Heart left ventricle (tissue), 16 donors: Measurements from ENCODE around the gene CSRP2. TPM values are rescaled to one million over a fixed set of nuclear protein-coding genes. Genes with fewer than 3 reads are reported as not detected.

Experiments
- ATAC-seq, 4 donors: fragments of 200-7000 bp; cut with Tn5 transposase; one replicate each; pipeline ENCODE4 v1.9.1; 2020 to 2022; ENCODE audit warnings: moderate library complexity in 4 of 4, mild to moderate bottlenecking in 3 of 4, moderate number of reproducible peaks in 1 of 4
- DNase-seq, 5 donors: peaks; one replicate each; pipeline ENCODE4 v3.0.0-alpha.2; 2020
- H3K27ac ChIP-seq, 12 donors: fragments of 200-600 bp; sonication (generic) in 4 of 12; one replicate each; pipeline versions ENCODE4 v1.5.0 to v1.8.0; 2016 to 2022; ENCODE audit warnings: mild to moderate bottlenecking in 2 of 12
- H3K27me3 ChIP-seq, 9 donors: fragments of 200-600 bp; sonication (generic) in 2 of 9; one replicate each; pipeline versions ENCODE4 v1.5.1 to v1.8.0; 2016 to 2022; ENCODE audit warnings: mild to moderate bottlenecking in 3 of 9
- H3K36me3 ChIP-seq, 9 donors: fragments of 200-600 bp; sonication (generic) in 2 of 9; one replicate each; pipeline versions ENCODE4 v1.5.0 to v1.8.0; 2018 to 2022; ENCODE audit warnings: mild to moderate bottlenecking in 2 of 9
- H3K4me1 ChIP-seq, 12 donors: fragments of 200-600 bp; sonication (generic) in 4 of 12; one replicate each; pipeline versions ENCODE4 v1.5.0 to v1.8.0; 2016 to 2022; ENCODE audit warnings: mild to moderate bottlenecking in 3 of 12
- H3K4me3 ChIP-seq, 12 donors: fragments of 200-600 bp; sonication (generic) in 4 of 12; one replicate each; pipeline versions ENCODE4 v1.5.0 to v1.8.0; 2017 to 2022; ENCODE audit warnings: mild to moderate bottlenecking in 9 of 12, moderate library complexity in 4 of 12
- H3K9me3 ChIP-seq, 12 donors: fragments of 200-600 bp; sonication (generic) in 4 of 12; one replicate each; pipeline versions ENCODE4 v1.5.0 to v1.8.0; 2016 to 2022; ENCODE audit warnings: mild to moderate bottlenecking in 1 of 12
- CTCF ChIP-seq, 12 donors: fragments of 200-600 bp; sonication (generic) in 4 of 12; IDR thresholded peaks; one replicate each; pipeline versions ENCODE4 v1.5.0 to v1.8.0; 2018 to 2022; ENCODE audit warnings: antibody characterized with exemption in 12 of 12, mild to moderate bottlenecking in 5 of 12
- POLR2A ChIP-seq, 2 donors: fragments of 450-650 bp; IDR thresholded peaks; one replicate each; pipeline ENCODE4 v1.6.1; 2017; ENCODE audit warnings: antibody characterized with exemption in 2 of 2, mild to moderate bottlenecking in 2 of 2, moderate library complexity in 2 of 2
- WGBS, 4 donors: extraction: QIAGEN DNeasy Blood & Tissue Kit in 2 of 4; methylation state at CpG; one replicate each; pipeline versions ENCODE4 v1.1.5 to v1.1.7; 2013 to 2018; 5-methylcytosine and 5-hydroxymethylcytosine counted together
- intact Hi-C, 10 donors: fragments of 100-400 bp; cut with DNase I; formaldehyde crosslinking; loops; one replicate each; pipeline versions ENCODE4 v1.11.1 to v1.14.2; 2022
- polyA plus RNA-seq, 2 donors: library from polyadenylated mRNA; stranded (reverse); fragments of 200-250 nt; gene quantifications; one replicate each; pipeline ENCODE4 v1.2.3, GENCODE V29; 2013
- total RNA-seq, 9 donors: library from RNA; depleted of rRNA in 2 of 9; stranded (reverse); fragments of >200 nt in 2 of 9; fragmentation: NEBNext Ultra II Directional in 3 of 9; extraction: Animal tissue kit (Norgen Biotek cat#: 25700) in 3 of 9; gene quantifications; one replicate each; pipeline versions ENCODE4 v1.1.0 to v1.2.4, GENCODE V29; 2016 to 2023
- donor health status: ischemic (EF 13 %, LVEDD 7.1; RV severe dilation, severe dysfunction).
- donor health status: healthy with polysubstance abuse.
- donor health status: DM: no; HTN: yes; CAD: no.
- donor health status: DM: no; HTN: no; CAD: no.
- donor health status: ischemic (EF 25% LVEDD 6.9; RV normal size, moderate dysfunction).
- donor health status: ischemic (EF 25% LVEDD 5.7; RV mildly dilated, moderate dysfunction).
- donor health status: healthy.
- donor health status: DM: yes; HTN: yes; CAD: no.
- donor health status: ischemic (EF 35%, LVEDD 5.7; RV mildly dilated, moderate dysfunction).
- donor health status: nonischemic (EF 11% LVEDD 7.7; RV severe dilation, severe dysfunction).
- donor health status: DM: yes; HTN: yes; CAD: no.
- donor health status: PGD.
- donor health status: ischemic (EF 29% LVEDD 5.4; RV normal size, mild dysfunction).
- donor health status: nonischemic (EF 23%, LVEDD 6.1; RV moderate dilation, normal function).

CSRP2 gene
- total and polyA plus RNA-seq, 11 donors, result 16.2 to 41.6 (median 30.1) TPM

GRCh38 chr12:76847260-76847659, 31.6 kb downstream of the CSRP2 start:
- H3K36me3 ChIP-seq, result peaks cover 0 to 99% (median 92%) of the 10 kb centered on the region in 9 donors
- no peak for ATAC-seq

GRCh38 chr12:76836633-76837032, 42.2 kb downstream of the CSRP2 start:
- peaks cover 0 to 42% (median 23%) of the 10 kb centered on the region in 9 donors for H3K36me3 ChIP-seq
- no peak overlapping the region for H3K4me3 ChIP-seq
- ATAC-seq, result no peak
- H3K27ac ChIP-seq, result no peak overlapping the region
- no peak for DNase-seq
- H3K4me1 ChIP-seq, result no peaks in the 10 kb centered on the region
- H3K27me3 ChIP-seq, result no peaks in the 10 kb centered on the region
- peaks cover 0 to 12% (median 9%) of the 10 kb centered on the region in 12 donors for H3K9me3 ChIP-seq
- TF ChIP-seq CTCF (IDR thresholded peaks at IDR 0.05) (no peak), POLR2A (IDR thresholded peaks at IDR 0.05) (no peak)
- WGBS, 4 donors, result 62 to 82% (median 65%) methylated on average over 3 of the region's 3 CpGs
- intact Hi-C loops, result no loop called here

More at GRCh38 chr12:76847260-76847659, 31.6 kb downstream of the CSRP2 start:
- DNase-seq, result no peak
- no peaks in the 10 kb centered on the region for H3K27me3 ChIP-seq
- H3K4me3 ChIP-seq, result no peak overlapping the region
- no peak overlapping the region for H3K27ac ChIP-seq
- no peak for TF ChIP-seq CTCF (IDR thresholded peaks at IDR 0.05)
- TF ChIP-seq POLR2A (IDR thresholded peaks at IDR 0.05), result no peak
- 91 to 95% (median 94%) methylated on average over 2 of the region's 2 CpGs for WGBS, 4 donors
- H3K9me3 ChIP-seq, result no peaks in the 10 kb centered on the region
- H3K4me1 ChIP-seq, result no peaks in the 10 kb centered on the region
- intact Hi-C loops, result loop anchor here in 1 of 10 donors (10.0 kb wide), 1 partner anchor 168 kb away; no protein-coding TSS in a partner anchor

- ATAC-seq (no peak), DNase-seq (no peak)
- no peak overlapping the region for H3K4me3 ChIP-seq
- H3K4me1 ChIP-seq, result no peaks in the 10 kb centered on the region
- TF ChIP-seq CTCF (IDR thresholded peaks at IDR 0.05) (no peak), POLR2A (IDR thresholded peaks at IDR 0.05) (no peak)
- intact Hi-C loops, result no loop called here
- H3K9me3 ChIP-seq, result peaks cover 0 to 15% (median 9%) of the 10 kb centered on the region in 12 donors
- H3K36me3 ChIP-seq, result peaks cover 0 to 78% (median 58%) of the 10 kb centered on the region in 9 donors
- H3K27ac ChIP-seq, result no peak overlapping the region
- no peaks in the 10 kb centered on the region for H3K27me3 ChIP-seq
These were observed 48.4 kb downstream of the CSRP2 start for GRCh38 chr12:76830436-76830835.

GRCh38 chr12:76820888-76821482, 57.8 kb downstream of the CSRP2 start:
- Histone ChIP-seq H3K9me3 (no peaks in the 10 kb centered on the region), H3K27me3 (no peaks in the 10 kb centered on the region), H3K27ac (no peak overlapping the region), H3K4me3 (no peak overlapping the region), H3K4me1 (peaks cover 0 to 7% (median 0%) of the 10 kb centered on the region in 12 donors), H3K36me3 (peaks cover 0 to 66% (median 33%) of the 10 kb centered on the region in 9 donors)
- WGBS, 4 donors, result 10 to 15% (median 14%) methylated on average over 2 of the region's 2 CpGs
- intact Hi-C loops, result loop anchor here in 2 of 10 donors (10.0 kb wide), 1 partner anchor 194 kb away; no protein-coding TSS in a partner anchor
- peak in 3 of 4 donors; percentile 41 to 67 (median 48) for ATAC-seq
- no peak for TF ChIP-seq POLR2A (IDR thresholded peaks at IDR 0.05)
- peak; percentile 22 to 70 (median 52) for TF ChIP-seq CTCF (IDR thresholded peaks at IDR 0.05)
- peak in 1 of 5 donors; percentile 13 for DNase-seq
